ENCODE data around the gene MAML3.

The MAML3 gene

GRCh38 chr4:139899346-139899745 lies 254.6 kb downstream of the MAML3 start:
- DNase-seq (ENCODE audit: low spot score): no peak

GRCh38 chr4:139898293-139898692 lies 255.7 kb downstream of the MAML3 start:
- no peak for DNase-seq (ENCODE audit: low spot score)

DNA sequence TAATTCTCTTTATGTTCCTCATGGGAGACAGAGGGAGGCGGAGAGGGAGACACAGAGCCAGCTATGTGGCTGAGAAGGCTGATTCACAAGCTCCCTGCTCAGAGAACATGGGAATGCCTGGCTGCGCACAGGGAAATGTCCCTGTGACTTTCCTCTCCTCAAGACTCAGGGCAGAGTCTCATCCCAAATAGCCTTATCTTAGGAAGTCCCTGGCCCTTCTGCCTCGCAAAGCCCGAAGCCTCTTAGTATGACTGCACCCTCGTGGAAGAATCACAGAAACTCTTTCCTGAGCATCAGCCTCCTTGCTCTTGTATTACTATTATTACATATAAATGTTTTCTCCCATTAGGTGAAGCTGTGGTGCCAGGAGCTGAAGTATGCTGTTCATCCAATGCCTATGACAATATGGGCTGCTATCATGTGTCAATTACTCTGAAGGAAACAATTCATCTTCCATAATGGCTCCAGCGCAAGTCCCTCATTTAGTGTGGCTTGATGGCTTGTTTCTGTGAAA lies 257.8 kb downstream of the MAML3 start:
- no peak for DNase-seq (ENCODE audit: low spot score)

DNA sequence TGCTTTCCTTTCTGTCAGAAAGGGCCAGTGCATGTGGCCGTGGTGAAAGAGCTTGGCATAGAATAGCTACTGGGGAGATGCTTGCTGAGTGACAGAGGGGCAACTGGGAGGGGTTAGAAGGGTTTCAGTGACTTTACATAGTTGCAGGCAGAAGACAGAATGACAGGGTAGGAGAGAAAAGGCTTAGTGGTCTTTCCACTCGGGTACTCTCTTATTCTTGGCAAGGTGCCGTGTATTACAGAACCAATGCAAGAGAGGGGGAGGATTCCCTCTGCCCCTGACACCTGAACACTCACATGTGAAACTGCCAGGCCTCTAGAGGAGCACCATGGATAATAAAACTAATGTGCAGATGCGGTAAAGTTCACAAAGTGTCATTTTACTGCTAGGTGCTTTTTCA lies 260.2 kb downstream of the MAML3 start:
- no peak for DNase-seq (ENCODE audit: low spot score)

DNA sequence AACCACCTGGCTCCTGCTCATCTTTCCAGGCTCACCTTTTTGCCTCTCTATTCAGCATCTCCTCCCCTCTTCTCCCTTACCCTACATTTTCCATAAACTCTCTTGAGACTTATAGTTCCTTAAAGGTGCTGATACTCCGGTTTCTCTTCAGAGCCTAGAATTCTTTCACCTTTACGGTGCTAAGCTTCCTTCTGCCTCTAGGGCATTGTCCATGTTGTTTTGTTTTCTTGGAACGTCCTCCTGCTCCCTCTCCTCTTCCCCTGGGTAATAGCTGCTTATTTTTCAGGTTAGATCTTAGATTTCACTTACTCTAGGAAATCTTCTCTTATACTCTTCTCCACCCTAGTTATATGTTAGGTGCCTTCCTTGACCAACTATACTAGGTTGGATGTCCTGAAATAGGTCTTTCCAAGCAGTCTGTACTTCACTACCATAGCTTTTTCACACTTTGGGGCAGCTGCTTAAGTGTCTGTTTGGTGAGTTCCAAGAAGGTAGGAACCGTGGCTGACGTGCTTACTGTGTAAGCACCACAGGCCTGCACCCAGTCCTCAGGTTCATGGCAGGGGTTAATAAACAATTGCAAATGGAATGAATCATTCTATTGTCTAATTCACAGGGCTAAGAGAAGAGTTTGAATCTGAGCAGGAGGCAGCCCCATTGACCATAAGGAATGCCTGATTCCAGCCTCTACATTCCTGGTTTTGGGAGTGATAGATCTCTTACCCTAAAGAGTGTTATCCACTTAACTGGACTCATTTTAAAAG lies 260.8 kb downstream of the MAML3 start:
- DNase-seq (ENCODE audit: low spot score): no peak

GRCh38 chr4:139890816-139891215 lies 263.2 kb downstream of the MAML3 start:
- no peak for DNase-seq (ENCODE audit: low spot score)

- no peak for DNase-seq (ENCODE audit: low spot score)
These were observed 264.1 kb downstream of the MAML3 start for GRCh38 chr4:139889901-139890300.

GRCh38 chr4:139889264-139889663 lies 264.7 kb downstream of the MAML3 start:
- no peak for DNase-seq (ENCODE audit: low spot score)

- no peak for DNase-seq (ENCODE audit: low spot score)
These were observed 265.8 kb downstream of the MAML3 start for GRCh38 chr4:139887962-139888735.

- no peak for DNase-seq (ENCODE audit: low spot score)
These were observed 266.6 kb downstream of the MAML3 start for GRCh38 chr4:139887376-139887802.

DNA sequence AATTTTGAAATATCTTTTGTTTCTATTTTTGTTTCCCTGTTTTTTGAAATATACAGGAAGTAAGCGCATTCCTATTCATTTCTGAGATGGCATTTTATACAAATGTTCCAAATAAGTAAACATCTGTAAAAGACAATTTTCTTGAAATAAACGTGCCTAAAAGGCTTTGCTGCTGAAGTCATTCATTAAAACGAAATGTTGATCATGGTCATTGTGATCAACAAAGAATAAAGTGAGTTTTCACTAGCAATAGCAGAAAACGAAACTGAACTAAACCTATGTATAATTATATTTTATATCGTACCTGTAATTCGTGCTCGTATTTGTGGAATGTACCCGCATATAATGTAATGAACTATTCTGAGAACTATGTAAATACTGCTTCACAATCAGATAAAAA lies 267.2 kb downstream of the MAML3 start:
- DNase-seq (ENCODE audit: low spot score): no peak

DNA sequence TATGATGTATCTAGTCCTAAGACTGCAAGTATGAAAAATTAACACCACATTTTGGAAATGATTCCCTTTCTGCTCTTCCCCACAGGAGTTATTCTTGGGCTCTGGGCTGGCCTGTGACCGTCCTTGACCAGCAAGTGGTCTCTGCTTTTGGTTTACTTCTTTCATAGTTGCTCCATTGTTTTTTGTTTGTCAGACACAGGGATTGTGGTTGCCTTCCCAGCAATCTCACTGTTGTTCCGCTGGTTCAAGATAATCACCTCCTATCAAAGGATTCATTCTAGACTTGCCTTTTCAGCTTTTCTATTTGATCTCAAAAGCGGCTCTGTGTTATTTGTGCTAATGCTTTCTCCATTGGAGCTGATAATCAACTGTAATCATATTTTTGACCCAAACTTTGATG lies 269.5 kb downstream of the MAML3 start:
- no peak for DNase-seq (ENCODE audit: low spot score)

DNA sequence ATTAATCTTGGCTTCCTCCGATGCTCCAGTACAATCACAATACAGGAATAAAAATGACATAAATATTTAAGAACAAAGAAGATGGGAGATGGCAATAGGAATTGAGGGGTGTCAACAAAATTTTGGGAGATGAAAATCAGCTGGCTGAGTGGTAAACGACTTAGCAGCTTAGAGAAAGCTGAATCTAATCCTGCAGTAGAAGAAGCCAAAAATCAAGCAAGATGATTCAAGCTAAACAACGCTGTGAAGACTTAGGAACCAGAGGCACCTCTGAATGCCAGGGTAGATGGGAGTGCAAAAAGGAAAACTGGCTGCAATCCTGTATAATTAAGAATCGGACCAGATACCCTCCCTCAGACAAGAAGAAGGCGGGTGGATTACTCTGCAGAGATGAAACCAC lies 273.1 kb downstream of the MAML3 start:
- DNase-seq (ENCODE audit: low spot score): no peak

DNA sequence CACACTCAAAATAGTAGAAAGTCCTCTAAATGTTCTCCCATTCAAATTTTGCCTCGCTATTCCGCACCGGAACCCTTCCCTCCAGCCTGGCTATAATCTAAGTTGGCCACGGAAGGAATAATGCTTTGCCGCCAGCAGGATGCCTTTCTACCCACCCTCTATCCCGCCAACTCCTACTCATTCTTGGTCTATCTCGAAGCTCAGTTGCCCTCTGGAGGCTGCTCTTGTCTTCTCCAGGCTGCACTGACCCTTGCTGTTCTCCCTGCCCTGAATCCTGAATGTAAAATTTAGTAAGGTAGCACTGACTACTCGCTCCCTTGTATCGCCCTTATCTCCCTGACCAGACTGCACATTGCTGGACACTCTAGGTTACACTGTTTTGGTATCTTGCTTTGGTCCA lies 275.9 kb downstream of the MAML3 start:
- DNase-seq (ENCODE audit: low spot score): no peak

DNA sequence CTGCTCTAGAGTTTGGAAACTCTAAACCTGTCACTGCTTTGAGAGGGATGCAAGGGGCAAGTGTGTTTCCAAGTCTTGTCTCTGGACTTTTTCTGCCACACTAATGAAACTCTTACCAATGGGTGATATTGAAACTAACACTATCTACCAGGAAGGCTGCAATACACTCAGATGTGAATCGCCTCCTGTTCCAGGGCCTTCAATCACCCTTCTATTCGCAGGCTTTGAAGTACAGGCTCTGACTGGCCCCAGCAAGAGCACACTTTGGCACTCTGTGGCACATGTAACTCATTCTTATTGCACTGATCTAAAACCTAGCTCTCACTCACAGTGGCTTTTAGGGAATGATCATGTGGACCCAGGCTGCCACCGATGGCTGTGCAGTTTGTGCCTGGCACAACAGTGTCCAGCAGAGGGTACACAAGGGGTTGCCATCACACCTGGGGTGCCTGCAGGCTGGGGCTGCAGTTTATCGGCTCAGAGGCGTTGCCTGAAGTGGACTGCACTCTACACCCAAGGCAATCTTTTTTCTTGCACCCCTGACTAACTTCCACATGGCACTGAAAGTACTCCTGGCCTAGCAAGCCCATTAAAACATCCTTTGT lies 277.5 kb downstream of the MAML3 start:
- no peak for DNase-seq (ENCODE audit: low spot score)

DNA sequence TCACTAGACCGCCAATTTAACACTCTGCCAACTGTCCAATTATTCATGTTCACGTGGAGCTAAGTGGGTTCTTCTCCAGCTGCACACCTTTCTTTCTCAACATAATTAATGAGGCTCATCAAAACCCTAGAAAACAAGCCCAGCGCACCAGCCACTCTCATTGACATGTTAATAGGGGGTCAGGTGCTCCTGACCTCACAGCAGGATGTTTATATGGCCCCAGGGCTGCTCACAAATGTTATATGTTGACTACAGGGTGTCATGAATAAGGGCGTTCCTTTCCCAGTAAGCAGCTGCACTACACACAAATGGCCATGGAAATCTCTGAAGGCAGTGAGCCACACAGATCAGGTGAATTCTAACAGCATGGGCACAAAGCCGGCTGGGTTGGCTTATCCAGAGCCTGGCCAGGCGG lies 278.6 kb downstream of the MAML3 start:
- no peak for DNase-seq (ENCODE audit: low spot score)

- no peak for DNase-seq (ENCODE audit: low spot score)
These were observed 280.7 kb downstream of the MAML3 start for GRCh38 chr4:139873111-139873860.

DNA sequence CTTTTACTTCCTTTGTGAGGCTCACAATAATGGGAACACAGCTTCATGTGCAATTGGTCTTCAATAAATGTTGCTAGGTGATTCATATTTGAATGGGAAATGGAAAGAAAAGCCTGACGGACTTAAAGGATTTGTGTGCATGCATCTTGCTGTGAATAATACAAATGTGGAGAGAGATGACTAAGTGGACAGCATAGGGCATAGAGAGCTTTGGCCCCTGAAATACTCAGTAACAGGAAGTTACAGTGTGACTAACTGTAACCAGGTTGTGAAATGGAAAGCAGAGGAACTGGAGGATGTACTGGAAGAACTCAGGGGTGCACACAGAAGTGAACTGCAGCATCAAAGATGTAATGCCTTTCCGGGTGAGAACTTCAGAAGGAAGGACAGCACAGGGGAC lies 281.7 kb downstream of the MAML3 start:
- DNase-seq (ENCODE audit: low spot score): no peak

- DNase-seq (ENCODE audit: low spot score): no peak
These were observed 284.2 kb downstream of the MAML3 start for GRCh38 chr4:139869810-139870209.

GRCh38 chr4:139866276-139866962 lies 287.6 kb downstream of the MAML3 start:
- DNase-seq (ENCODE audit: low spot score): no peak

DNA sequence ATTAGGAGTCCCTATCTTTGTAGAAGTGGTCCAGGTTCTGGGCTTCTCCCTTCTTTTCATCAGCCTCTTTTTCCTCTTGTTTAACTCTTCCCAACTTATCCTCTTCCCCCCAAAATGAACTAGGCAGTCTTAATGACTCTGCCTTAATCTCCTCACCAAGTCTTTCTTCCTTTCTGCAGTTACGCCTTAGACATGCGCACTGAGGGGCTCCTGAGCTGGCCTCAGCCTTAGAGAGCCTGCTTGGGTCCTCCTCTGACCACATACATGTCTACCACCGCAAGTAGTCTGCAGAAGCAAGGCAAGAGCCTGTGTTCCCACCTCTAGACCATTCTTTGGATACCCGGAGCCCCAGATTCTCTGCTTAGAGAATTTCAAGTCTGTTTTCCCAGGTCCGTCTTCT lies 288.4 kb downstream of the MAML3 start:
- DNase-seq (ENCODE audit: low spot score): no peak

- DNase-seq (ENCODE audit: low spot score): no peak
These were observed 290.5 kb downstream of the MAML3 start for GRCh38 chr4:139863531-139863930.
